Body of pancreas (tissue), 4 donors: ENCODE data around the gene PRAF2.

Experiments used
- CTCF ChIP-seq, 7 experiments: fragments of 450-650 bp in 4 of 7; fragments of 200-600 bp in 3 of 7; sonication (generic) in 3 of 7; IDR thresholded peaks; one replicate each; pipeline ENCODE4 v1.5.1; 2016 to 2019; ENCODE audit warnings: antibody characterized with exemption in 7 of 7
- POLR2A ChIP-seq, 3 donors: fragments of 450-650 bp; IDR thresholded peaks; one replicate each; pipeline ENCODE4 v1.6.1; 2016; ENCODE audit warnings: antibody characterized with exemption in 3 of 3, mild to moderate bottlenecking in 2 of 3

- TF ChIP-seq CTCF (IDR thresholded peaks at IDR 0.05) = no peak
- TF ChIP-seq POLR2A (IDR thresholded peaks at IDR 0.05) = no peak
These were observed 42.9 kb upstream of the PRAF2 start for GRCh38 chrX:49116716-49117115.
